Left ventricle myocardium inferior (tissue), 1 donor: ENCODE measurements around the gene SLC28A1. TPM values are rescaled to one million over a fixed set of nuclear protein-coding genes. Genes with fewer than 3 reads are reported as not detected.

Experiments used
- DNase-seq: peaks from one replicate; pipeline ENCODE4 v3.0.0-alpha.2; 2020
- H3K27ac ChIP-seq: fragments of 200-600 bp; replicated peaks from 2 replicates; pipeline ENCODE4 v1.8.0; 2021
- H3K27me3 ChIP-seq: fragments of 200-600 bp; 2 replicates; pipeline ENCODE4 v1.8.0; 2021; ENCODE audit warnings: low read depth
- H3K36me3 ChIP-seq: fragments of 200-600 bp; 2 replicates; pipeline ENCODE4 v1.8.0; 2021
- H3K4me1 ChIP-seq: fragments of 200-600 bp; 2 replicates; pipeline ENCODE4 v1.8.0; 2021
- H3K4me3 ChIP-seq: fragments of 200-600 bp; 2 replicates; pipeline ENCODE4 v1.8.0; 2021; ENCODE audit warnings: mild to moderate bottlenecking, moderate library complexity
- H3K9me3 ChIP-seq: fragments of 200-600 bp; replicated peaks from 2 replicates; pipeline ENCODE4 v1.8.0; 2021
- CTCF ChIP-seq: fragments of 200-600 bp; IDR thresholded peaks from 2 replicates; pipeline ENCODE4 v1.8.0; 2021; ENCODE audit warnings: antibody characterized with exemption, mild to moderate bottlenecking, borderline replicate concordance
- intact Hi-C: fragments of 100-400 bp; cut with micrococcal nuclease; formaldehyde crosslinking; loops from one replicate; pipeline ENCODE4 v1.11.0; 2022
- total RNA-seq: library from RNA; stranded (reverse); fragmentation: NEBNext Ultra II Directional; extraction: Animal tissue kit (Norgen Biotek cat#: 25700); gene quantifications from one replicate; pipeline ENCODE4 v1.2.1, GENCODE V29; 2021
- donor health status: DM: no; HTN: yes; CAD: no; lungs with severe emphysema.

The SLC28A1 gene
- total RNA-seq, 1 donor from 2014 or later: 0.91 TPM

GRCh38 chr15:84880007-84880406 lies 4.5 kb upstream of the SLC28A1 start:
- Histone ChIP-seq H3K27me3 (no peaks in the 10 kb centered on the region), H3K9me3 (no peaks in the 10 kb centered on the region), H3K4me3 (no peak overlapping the region), H3K36me3 (no peaks in the 10 kb centered on the region), H3K4me1 (peaks cover 21% of the 10 kb centered on the region), H3K27ac (no peak overlapping the region)
- intact Hi-C loops: no loop called here
- DNase-seq: no peak
- TF ChIP-seq CTCF: no peak

- Histone ChIP-seq H3K4me3 (no peak overlapping the region), H3K4me1 (peaks cover 20% of the 10 kb centered on the region), H3K9me3 (no peaks in the 10 kb centered on the region), H3K27me3 (no peaks in the 10 kb centered on the region), H3K36me3 (no peaks in the 10 kb centered on the region), H3K27ac (no peak overlapping the region)
- intact Hi-C loops: no loop called here
- no peak for DNase-seq
- TF ChIP-seq CTCF: no peak
These were observed 3.5 kb upstream of the SLC28A1 start for GRCh38 chr15:84880822-84881519.

DNA sequence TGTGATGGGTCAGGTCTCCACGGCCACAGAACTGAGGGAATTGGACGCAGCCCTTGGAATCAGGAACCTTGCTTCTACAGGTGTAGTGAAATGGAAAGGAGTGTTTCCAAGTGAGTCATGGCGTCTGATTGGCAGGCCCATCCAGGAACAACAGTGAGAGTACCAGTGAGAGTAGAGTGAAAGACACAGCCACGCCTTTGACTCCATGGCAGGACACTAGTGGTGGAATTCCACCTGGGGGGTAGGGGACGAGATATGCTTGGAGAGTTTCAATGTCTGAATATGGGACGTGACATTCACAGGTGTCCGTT lies 3.0 kb upstream of the SLC28A1 start:
- H3K36me3 ChIP-seq: no peaks in the 10 kb centered on the region
- H3K4me1 ChIP-seq: peaks cover 25% of the 10 kb centered on the region
- no peak overlapping the region for H3K4me3 ChIP-seq
- intact Hi-C loops: no loop called here
- no peak for TF ChIP-seq CTCF
- no peaks in the 10 kb centered on the region for H3K9me3 ChIP-seq
- H3K27me3 ChIP-seq: no peaks in the 10 kb centered on the region
- DNase-seq: no peak
- no peak overlapping the region for H3K27ac ChIP-seq

GRCh38 chr15:84883466-84883865 lies 996 bp upstream of the SLC28A1 start:
- intact Hi-C loops: no loop called here

GRCh38 chr15:84885801-84886200 lies 1.3 kb downstream of the SLC28A1 start:
- Histone ChIP-seq H3K4me1 (peaks cover 30% of the 10 kb centered on the region), H3K27me3 (no peaks in the 10 kb centered on the region), H3K27ac (peak overlapping the region; percentile 70), H3K36me3 (no peaks in the 10 kb centered on the region), H3K9me3 (no peaks in the 10 kb centered on the region), H3K4me3 (no peak overlapping the region)
- no peak for TF ChIP-seq CTCF
- intact Hi-C loops: no loop called here
- DNase-seq: no peak

More at GRCh38 chr15:84883466-84883865, 996 bp upstream of the SLC28A1 start:
- Histone ChIP-seq H3K36me3 (no peaks in the 10 kb centered on the region), H3K27ac (peak overlapping the region; percentile 79), H3K4me1 (peaks cover 30% of the 10 kb centered on the region), H3K27me3 (no peaks in the 10 kb centered on the region), H3K9me3 (no peaks in the 10 kb centered on the region), H3K4me3 (no peak overlapping the region)
- TF ChIP-seq CTCF: no peak
- no peak for DNase-seq
